PC-3 (cell line): ENCODE measurements around the gene MIDN.

Experiments
- CTCF ChIP-seq: fragments of 300-600 bp; sonication (generic); conservative IDR thresholded peaks from 2 replicates; pipeline ENCODE4 v1.5.1; 2017; ENCODE audit warnings: antibody characterized with exemption, low read depth, mild to moderate bottlenecking, low read length
- EZH2 ChIP-seq: fragments of 300-600 bp; sonication (generic); IDR thresholded peaks from one replicate; pipeline ENCODE4 v1.6.1; 2017; ENCODE audit warnings: antibody characterized with exemption, mild to moderate bottlenecking, low read length; ENCODE audit not compliant: unreplicated experiment
- EZH2phosphoT487 ChIP-seq: fragments of 300-600 bp; sonication (generic); IDR thresholded peaks from 2 replicates; pipeline ENCODE4 v1.6.1; 2018; ENCODE audit warnings: mild to moderate bottlenecking, antibody characterized with exemption, low read length, borderline replicate concordance

- no peak for TF ChIP-seq CTCF
- TF ChIP-seq EZH2phosphoT487 = no peak
- TF ChIP-seq EZH2 = no peak
Measured at GRCh38 chr19:1253514-1254080, 5.2 kb downstream of the MIDN start.
